ENCODE data around the gene FNDC7.

GRCh38 chr1:108691942-108692723, 20.6 kb upstream of the FNDC7 start, which contains the start of gene PRPF38B:
- TF ChIP-seq, protein P1, sequence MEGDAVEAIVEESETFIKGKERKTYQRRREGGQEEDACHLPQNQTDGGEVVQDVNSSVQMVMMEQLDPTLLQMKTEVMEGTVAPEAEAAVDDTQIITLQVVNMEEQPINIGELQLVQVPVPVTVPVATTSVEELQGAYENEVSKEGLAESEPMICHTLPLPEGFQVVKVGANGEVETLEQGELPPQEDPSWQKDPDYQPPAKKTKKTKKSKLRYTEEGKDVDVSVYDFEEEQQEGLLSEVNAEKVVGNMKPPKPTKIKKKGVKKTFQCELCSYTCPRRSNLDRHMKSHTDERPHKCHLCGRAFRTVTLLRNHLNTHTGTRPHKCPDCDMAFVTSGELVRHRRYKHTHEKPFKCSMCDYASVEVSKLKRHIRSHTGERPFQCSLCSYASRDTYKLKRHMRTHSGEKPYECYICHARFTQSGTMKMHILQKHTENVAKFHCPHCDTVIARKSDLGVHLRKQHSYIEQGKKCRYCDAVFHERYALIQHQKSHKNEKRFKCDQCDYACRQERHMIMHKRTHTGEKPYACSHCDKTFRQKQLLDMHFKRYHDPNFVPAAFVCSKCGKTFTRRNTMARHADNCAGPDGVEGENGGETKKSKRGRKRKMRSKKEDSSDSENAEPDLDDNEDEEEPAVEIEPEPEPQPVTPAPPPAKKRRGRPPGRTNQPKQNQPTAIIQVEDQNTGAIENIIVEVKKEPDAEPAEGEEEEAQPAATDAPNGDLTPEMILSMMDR (IDR thresholded peaks at IDR 0.05): no peak
- peak; percentile 51 for TF ChIP-seq POLR2A (IDR thresholded peaks at IDR 0.05)

Measured in testis (tissue), 2 donors.